Stimulated activated CD8-positive, alpha-beta memory T cell treated with anti-CD3 and anti-CD28 coated beads, Interleukin-4, amount 100 ng/mL, for 48 hours (primary cell): Measurements from ENCODE around the gene GEMIN4.
"Not testable (repeated sequence)": the region's sequence is repeated elsewhere in the genome, so short reads cannot be mapped to it uniquely, and the experiment has no call there.

Experiments used
- DNase-seq: peaks from one replicate; pipeline ENCODE4 v3.0.0-alpha.2; 2020

Gene GEMIN4

DNA sequence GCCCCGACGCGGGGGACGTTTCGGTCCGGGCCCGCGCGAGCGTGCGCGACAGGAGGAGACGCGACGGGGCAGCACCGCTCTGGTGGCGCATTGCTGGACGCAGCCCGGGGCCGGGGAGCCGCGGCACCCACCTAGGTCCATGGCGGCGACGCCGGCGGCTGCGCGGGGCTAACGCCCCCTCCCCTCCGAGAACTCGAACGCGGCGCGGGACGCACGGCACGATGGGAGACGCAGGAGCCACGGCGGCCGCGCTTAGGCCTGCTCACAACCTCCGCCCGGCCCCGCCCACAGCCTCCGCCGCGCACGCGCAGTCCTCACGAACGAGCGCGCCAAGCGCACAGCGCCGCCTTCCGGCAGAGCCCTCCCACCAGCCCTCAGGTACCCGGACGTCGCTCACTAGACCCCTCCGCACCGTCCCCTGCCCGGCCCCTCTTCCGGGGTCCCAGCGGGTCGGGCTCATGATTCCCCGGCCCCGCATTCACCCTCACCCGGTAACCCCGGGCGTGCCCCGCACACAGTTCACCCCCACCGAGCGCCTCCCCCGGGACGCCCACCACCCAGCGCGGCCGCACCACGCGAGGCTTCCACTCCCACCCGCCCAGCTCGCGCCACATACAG is at the start of gene GEMIN4:
Gene GEMIN4 (minus strand): TSS at position 263 of the 618 bp plus-strand sequence. CDS start 122 bp downstream, at position 141.
- peak; percentile 100 for DNase-seq

- DNase-seq = no peak
Observed at GRCh38 chr17:801660-802059, 49.6 kb upstream of the GEMIN4 start.

DNA sequence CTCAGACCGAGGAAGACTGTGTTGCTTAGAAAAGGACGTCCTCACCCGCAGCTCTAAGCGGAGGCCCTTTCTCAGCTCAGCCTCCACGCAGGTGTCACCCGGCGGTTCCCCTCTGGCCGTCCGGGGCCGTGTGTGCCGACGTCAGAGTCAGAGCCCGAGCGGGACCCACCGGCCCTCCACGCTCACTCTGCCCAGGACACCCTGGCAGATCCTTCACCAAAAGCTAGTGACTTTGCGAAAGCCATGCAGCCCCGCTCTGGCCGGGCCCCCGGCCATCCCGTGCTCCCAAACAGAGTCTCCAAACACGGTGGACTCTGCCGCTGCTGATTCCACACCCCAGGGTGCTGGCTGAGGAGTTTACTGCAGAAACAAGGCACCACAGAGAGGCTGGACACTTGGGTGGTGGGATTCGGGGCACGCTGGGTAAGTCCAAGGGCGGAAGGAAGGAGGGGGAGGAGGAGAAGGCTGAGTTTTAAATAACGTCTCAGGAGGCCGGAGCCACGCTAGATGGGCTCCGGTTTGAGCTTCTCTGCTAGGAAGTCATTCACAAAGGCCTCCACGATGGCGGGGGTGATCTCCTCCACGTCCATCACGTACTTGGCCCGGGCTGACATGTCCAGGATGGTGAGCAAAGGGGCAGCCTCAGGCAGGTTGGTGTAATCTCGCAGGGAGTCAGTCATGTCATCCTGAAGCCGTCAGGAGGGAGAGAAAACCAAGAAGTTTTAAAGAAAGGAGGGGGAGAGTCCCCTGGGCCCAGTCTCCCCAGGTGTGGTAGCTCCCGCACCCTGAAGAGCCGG is 48.6 kb upstream of the GEMIN4 start:
- DNase-seq = no peak

DNA sequence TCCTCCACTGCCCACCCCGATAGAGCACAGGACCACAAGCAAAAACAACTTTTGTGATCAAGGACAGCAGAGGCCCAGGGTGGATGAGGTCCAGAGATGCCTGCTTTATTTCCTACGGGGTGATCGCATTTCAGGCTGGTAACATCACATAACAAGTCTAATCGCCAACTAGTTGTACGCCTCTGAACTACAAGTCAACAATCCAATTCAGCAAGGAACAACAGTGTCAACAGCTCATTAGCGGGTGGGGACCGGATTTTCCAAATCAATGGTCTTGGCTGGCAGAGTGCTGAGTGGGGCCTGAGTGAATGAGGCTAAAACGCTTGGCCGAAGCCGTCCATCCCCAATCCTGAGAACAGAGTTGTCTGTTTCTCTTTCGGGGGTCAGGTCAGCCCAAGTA is 47.2 kb upstream of the GEMIN4 start:
- no peak for DNase-seq

GRCh38 chr17:798246-798645 is 46.2 kb upstream of the GEMIN4 start:
- DNase-seq = no peak

- no peak for DNase-seq
Observed at GRCh38 chr17:797236-797840, 45.3 kb upstream of the GEMIN4 start.

DNA sequence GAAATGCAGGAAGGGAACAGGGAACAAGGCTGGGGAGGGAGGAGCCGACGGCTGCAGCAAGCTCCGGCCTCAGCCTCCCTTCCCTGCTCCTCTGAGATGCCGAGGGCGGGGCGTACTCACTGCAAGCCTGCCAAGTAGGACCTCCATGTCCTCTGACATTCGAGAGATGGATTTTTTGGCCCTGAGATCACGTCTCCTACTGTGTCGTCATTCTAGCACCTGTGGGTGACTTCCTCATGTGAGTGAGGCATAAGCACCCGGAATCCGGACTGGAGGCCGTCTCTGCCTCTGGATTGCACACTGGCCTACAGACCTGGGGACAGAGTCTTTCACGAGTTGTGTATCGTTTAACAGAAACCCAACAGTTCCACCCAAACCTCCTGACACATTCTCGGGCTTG is 44.5 kb upstream of the GEMIN4 start:
- no peak for DNase-seq

DNA sequence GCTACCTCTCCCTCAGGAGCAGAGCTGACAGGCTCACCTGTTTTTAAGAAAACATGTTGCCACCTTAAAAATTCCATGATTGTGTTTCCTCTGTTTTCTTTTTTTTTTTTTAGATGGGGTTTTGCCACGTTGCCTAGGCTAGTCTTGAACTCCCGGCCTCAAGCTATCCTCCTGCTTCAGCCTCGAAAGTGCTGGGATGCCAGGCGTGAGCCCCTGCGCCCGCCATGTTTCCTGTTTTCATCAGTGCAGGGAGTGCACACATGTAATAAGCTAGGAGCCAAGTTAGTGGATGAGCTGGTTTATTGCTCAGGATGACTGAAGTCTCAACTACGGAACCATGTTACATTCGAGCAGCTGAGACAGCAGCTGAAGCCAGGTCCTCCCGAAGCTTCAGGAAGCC is 43.7 kb upstream of the GEMIN4 start:
- DNase-seq = no peak

GRCh38 chr17:795276-795675 is 43.2 kb upstream of the GEMIN4 start:
- no peak for DNase-seq

DNA sequence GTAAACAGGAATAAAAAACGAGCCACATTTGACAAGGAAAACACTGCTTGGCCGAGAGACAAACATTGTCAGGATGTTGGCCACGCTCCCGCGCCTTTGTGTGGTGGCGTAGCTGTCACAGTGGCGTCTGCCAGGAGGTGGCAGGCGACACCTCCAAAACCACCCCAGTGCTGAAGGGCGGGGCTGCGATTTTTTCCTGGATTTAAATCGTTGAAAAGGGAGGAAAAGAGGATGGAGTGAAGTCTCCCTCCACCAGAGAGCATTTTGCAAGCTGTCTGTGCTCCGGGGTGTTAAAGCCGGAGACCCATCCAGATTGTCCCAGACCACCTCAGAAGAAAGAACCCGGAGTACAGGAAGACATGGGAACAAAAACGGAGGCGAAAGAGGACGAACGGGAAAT is 42.8 kb upstream of the GEMIN4 start:
- DNase-seq = peak; percentile 60

DNA sequence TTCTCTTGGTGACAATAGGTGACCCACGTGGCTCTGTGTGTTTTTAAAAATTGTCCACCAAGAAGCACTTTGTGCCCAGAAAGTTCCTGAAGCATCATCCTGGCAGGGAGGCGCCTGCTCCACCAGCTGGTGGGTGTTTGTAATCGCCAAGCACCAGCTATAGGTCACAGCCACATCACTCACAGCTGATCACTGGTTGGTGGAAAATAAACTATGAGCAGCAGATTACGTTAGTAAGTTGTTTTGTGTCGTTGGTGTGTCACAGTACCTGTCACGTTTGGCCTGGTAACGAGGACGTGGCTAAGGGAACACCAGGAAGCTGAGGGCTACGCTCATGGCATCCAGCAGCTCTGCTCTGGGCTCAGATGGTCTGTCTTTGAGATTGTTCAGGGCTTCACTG is 40.2 kb upstream of the GEMIN4 start:
- no peak for DNase-seq

DNA sequence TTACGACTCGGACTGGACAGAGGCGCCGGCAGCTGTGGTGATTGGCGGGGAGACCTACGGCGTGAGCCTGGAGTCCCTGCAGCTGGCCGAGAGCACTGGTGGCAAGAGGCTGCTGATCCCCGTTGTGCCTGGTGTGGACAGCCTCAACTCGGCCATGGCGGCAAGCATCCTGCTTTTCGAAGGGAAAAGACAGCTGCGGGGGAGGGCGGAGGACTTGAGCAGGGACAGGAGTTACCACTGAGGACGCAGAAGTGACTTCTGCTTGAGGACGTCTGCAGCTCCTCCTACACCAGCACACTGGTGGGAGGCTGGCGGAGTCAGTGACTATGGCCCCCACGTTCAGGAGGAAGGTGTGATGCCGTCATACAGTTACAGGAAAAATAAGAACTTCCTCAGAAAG is 39.8 kb upstream of the GEMIN4 start:
- DNase-seq = no peak

DNA sequence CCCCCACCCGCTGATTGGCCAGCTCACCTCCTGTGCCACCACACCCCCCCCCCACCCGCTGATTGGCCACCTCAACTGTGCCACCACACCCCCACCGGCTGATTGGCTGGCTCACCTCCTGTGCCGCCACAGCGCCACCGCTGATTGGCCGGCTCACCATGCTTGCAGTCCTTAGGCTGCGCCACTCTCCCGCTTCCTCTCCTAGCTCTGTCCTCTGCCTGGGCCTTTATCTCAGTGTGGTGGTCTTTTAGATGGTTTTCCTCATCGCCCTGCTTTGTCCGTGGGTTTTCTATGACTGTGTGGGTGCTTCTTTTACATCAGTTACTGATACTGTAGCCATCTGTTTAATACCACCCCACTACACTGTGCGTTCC is 38.8 kb upstream of the GEMIN4 start:
- DNase-seq = not testable (repeated sequence)

GRCh38 chr17:789931-790873 is 38.1 kb upstream of the GEMIN4 start:
- DNase-seq = not testable (repeated sequence)

- no peak for DNase-seq
Observed at GRCh38 chr17:789160-789840, 37.2 kb upstream of the GEMIN4 start.

GRCh38 chr17:788551-788950 is 36.5 kb upstream of the GEMIN4 start:
- DNase-seq = no peak

GRCh38 chr17:787641-788221 is 35.7 kb upstream of the GEMIN4 start:
- DNase-seq = no peak

GRCh38 chr17:785901-786300 is 33.8 kb upstream of the GEMIN4 start:
- not testable (repeated sequence) for DNase-seq

DNA sequence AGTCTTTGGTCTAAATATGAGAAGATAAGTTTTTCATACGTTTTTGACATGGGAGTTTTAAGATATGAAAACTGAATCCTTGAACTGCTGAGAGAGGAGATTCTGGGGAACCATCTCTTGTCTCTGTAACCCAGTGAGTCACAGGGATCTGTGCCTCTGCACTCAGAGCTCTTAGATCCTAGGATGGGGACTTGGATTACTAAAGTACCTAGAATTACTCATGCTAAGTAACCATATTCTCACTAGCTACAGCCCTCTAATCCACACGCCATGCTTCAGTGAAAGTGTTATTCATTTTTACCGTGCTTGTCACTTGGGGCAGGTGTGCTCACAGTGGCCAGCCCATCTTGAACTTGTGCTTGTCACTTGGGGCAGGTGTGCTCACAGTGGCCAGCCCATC is 32.1 kb upstream of the GEMIN4 start:
- no peak for DNase-seq

- DNase-seq = peak; percentile 97
Observed at GRCh38 chr17:781805-782731, 30.0 kb upstream of the GEMIN4 start, which contains the start of the genes GLOD4 and MRM3. GLOD4 (minus strand) TSS chr17:782280; CDS start chr17:782255, 25 bp downstream. MRM3 (plus strand) TSS chr17:782353; CDS start chr17:782379, 26 bp downstream.

DNA sequence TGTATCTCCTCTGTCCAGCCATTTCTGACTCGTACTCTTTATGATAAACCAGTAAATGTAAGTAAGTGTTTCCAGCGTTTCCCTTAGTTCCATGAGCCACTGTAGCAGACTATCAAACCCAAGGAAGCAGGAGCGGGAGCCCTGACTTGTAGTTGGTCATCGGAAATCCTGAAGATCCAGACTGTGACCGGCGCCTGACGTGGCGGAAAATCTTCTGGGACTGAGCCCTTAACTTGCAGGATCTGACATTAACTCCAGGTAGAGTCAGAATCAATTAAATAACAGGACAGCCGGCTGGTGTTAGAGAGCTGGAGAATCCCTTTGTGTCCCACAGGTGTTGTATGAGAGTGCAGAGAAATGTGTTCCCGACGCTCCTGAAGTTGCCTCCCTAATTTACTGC is 26.0 kb upstream of the GEMIN4 start:
- DNase-seq = no peak
